VCaP (cell line): ENCODE measurements around the gene SLC25A29.

Source experiments
- H3K27ac ChIP-seq: fragments of 450-650 bp; 2 replicates; pipeline ENCODE4 v1.5.1; 2017
- CTCF ChIP-seq: fragments of 450-650 bp; conservative IDR thresholded peaks from 2 replicates; pipeline ENCODE4 v1.5.1; 2017; ENCODE audit warnings: mild to moderate bottlenecking, moderate library complexity

SLC25A29 gene

GRCh38 chr14:100297320-100298300 is 8.6 kb downstream of the SLC25A29 start:
- no peak for TF ChIP-seq CTCF
- peak overlapping the region; percentile 22; the same call in 1 of the 2 replicates for H3K27ac ChIP-seq

- peak overlapping the region; percentile 22; the same call in 1 of the 2 replicates for H3K27ac ChIP-seq
Observed at GRCh38 chr14:100296729-100297128, 9.5 kb downstream of the SLC25A29 start.

GRCh38 chr14:100296106-100296651 is 10.1 kb downstream of the SLC25A29 start:
- H3K27ac ChIP-seq: 0 out of 2 replicates have a peak overlapping the region, but pooled peaks have one; percentile 22
- TF ChIP-seq CTCF: no peak

- no peak for TF ChIP-seq CTCF
- no peak overlapping the region for H3K27ac ChIP-seq
Observed at GRCh38 chr14:100295376-100296105, 10.7 kb downstream of the SLC25A29 start.

- no peak overlapping the region for H3K27ac ChIP-seq
- TF ChIP-seq CTCF: no peak
Observed at GRCh38 chr14:100294963-100295330, 11.3 kb downstream of the SLC25A29 start.

GRCh38 chr14:100294213-100294962 is 11.9 kb downstream of the SLC25A29 start:
- no peak for TF ChIP-seq CTCF
- H3K27ac ChIP-seq: no peak overlapping the region

- no peak overlapping the region for H3K27ac ChIP-seq
- TF ChIP-seq CTCF: no peak
Observed at GRCh38 chr14:100293497-100294212, 12.6 kb downstream of the SLC25A29 start.
